Esophagus muscularis mucosa (tissue), 3 donors: ENCODE measurements around the gene TMPRSS9.

Source experiments
- POLR2A ChIP-seq: fragments of 450-650 bp; IDR thresholded peaks from one replicate; pipeline ENCODE4 v1.6.1; 2017; ENCODE audit warnings: antibody characterized with exemption, moderate library complexity, mild to moderate bottlenecking, low read depth
- TF ChIP-seq, protein P1 (sequence below), 3 experiments: fragments of 200-600 bp in 2 of 3; fragments of 450-650 bp in 1 of 3; sonication (generic) in 2 of 3; IDR thresholded peaks; one replicate each; pipeline ENCODE4 v1.5.1; 2017 to 2019; ENCODE audit warnings: antibody characterized with exemption in 3 of 3, mild to moderate bottlenecking in 2 of 3, moderate library complexity in 1 of 3

GRCh38 chr19:2361246-2362045 lies 1.4 kb downstream of the TMPRSS9 start:
- TF ChIP-seq, protein P1, sequence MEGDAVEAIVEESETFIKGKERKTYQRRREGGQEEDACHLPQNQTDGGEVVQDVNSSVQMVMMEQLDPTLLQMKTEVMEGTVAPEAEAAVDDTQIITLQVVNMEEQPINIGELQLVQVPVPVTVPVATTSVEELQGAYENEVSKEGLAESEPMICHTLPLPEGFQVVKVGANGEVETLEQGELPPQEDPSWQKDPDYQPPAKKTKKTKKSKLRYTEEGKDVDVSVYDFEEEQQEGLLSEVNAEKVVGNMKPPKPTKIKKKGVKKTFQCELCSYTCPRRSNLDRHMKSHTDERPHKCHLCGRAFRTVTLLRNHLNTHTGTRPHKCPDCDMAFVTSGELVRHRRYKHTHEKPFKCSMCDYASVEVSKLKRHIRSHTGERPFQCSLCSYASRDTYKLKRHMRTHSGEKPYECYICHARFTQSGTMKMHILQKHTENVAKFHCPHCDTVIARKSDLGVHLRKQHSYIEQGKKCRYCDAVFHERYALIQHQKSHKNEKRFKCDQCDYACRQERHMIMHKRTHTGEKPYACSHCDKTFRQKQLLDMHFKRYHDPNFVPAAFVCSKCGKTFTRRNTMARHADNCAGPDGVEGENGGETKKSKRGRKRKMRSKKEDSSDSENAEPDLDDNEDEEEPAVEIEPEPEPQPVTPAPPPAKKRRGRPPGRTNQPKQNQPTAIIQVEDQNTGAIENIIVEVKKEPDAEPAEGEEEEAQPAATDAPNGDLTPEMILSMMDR (IDR thresholded peaks at IDR 0.05), result no peak
- TF ChIP-seq POLR2A, result no peak
